HEK293 (cell line): ENCODE results near the gene ANKRD63.

Experiments used
- CTCF ChIA-PET: fragments of 350-600 bp; formaldehyde crosslinking; extraction: SDS; loops from one replicate; lab custom pipeline; 2021; ENCODE audit warnings: antibody characterized with exemption; lab: Yijun Ruan, JAX
- POLR2A ChIA-PET: fragments of 300-600 bp; formaldehyde crosslinking; extraction: SDS; loops from one replicate; lab custom pipeline; 2020; ENCODE audit warnings: antibody characterized with exemption, inconsistent platforms; lab: Yijun Ruan, JAX
- H3K27ac ChIP-seq: fragments of 200-500 bp; sonication (Bioruptor generic); 2 replicates; pipeline ENCODE4 v1.5.1; 2014; ENCODE audit warnings: low read depth, low read length, control low read depth, inconsistent platforms; ENCODE audit errors: extremely low read depth
- H3K36me3 ChIP-seq, 2 experiments: fragments of 200-500 bp in 1 of 2; sonication (Bioruptor generic) in 1 of 2; 1 replicate in 1 of 2; 2 replicates in 1 of 2; pipeline ENCODE4 v1.5.1; 2014 to 2017; ENCODE audit warnings: inconsistent platforms in 2 of 2, low read length in 2 of 2; ENCODE audit not compliant: control insufficient read depth in 2 of 2, insufficient read depth in 1 of 2
- H3K4me1 ChIP-seq: fragments of 200-500 bp; sonication (Bioruptor generic); 2 replicates; pipeline ENCODE4 v1.5.1; 2014; ENCODE audit warnings: mild to moderate bottlenecking, low read length, inconsistent platforms; ENCODE audit not compliant: control insufficient read depth, insufficient read depth
- H3K4me3 ChIP-seq: 2 replicates; pipeline ENCODE4 v1.5.1; 2011; ENCODE audit warnings: low read depth, mild to moderate bottlenecking, control low read depth, low read length, moderate library complexity
- H3K9me3 ChIP-seq: fragments of 200-500 bp; sonication (Bioruptor generic); 2 replicates; pipeline ENCODE4 v1.5.1; 2014; ENCODE audit warnings: low read depth, low read length, inconsistent platforms; ENCODE audit not compliant: control insufficient read depth, insufficient read depth
- GLIS1 ChIP-seq: fragments of 450-650 bp; formaldehyde crosslinking; IDR thresholded peaks from 2 replicates; pipeline ENCODE4 v1.5.1; 2016; ENCODE audit warnings: missing biosample characterization, missing genetic modification characterization
- MYNN ChIP-seq: fragments of 450-650 bp; formaldehyde crosslinking; IDR thresholded peaks from 2 replicates; pipeline ENCODE4 v1.5.1; 2016; ENCODE audit warnings: missing biosample characterization, missing genetic modification characterization, borderline replicate concordance
- OSR2 ChIP-seq: fragments of 450-650 bp; formaldehyde crosslinking; IDR thresholded peaks from 2 replicates; pipeline ENCODE4 v1.5.1; 2016; ENCODE audit warnings: missing biosample characterization, missing genetic modification characterization
- PRDM1 ChIP-seq: fragments of 450-650 bp; formaldehyde crosslinking; IDR thresholded peaks from 2 replicates; pipeline ENCODE4; 2016; ENCODE audit warnings: missing biosample characterization, missing genetic modification characterization
- SCRT2 ChIP-seq: fragments of 450-650 bp; formaldehyde crosslinking; IDR thresholded peaks from 2 replicates; pipeline ENCODE4 v1.5.1; 2016; ENCODE audit warnings: missing biosample characterization, missing genetic modification characterization
- TSHZ1 ChIP-seq: fragments of 450-650 bp; formaldehyde crosslinking; IDR thresholded peaks from 2 replicates; pipeline ENCODE4 v1.5.1; 2016; ENCODE audit warnings: missing biosample characterization, missing genetic modification characterization, borderline replicate concordance
- YY1 ChIP-seq: fragments of 450-650 bp; formaldehyde crosslinking; IDR thresholded peaks from 2 replicates; pipeline ENCODE4 v1.5.1; 2018; ENCODE audit warnings: missing biosample characterization, missing genetic modification characterization
- ZBTB17 ChIP-seq: fragments of 450-650 bp; formaldehyde crosslinking; IDR thresholded peaks from 2 replicates; pipeline ENCODE4 v1.5.1; 2016; ENCODE audit warnings: missing biosample characterization, missing genetic modification characterization
- ZFP41 ChIP-seq: fragments of 450-650 bp; formaldehyde crosslinking; IDR thresholded peaks from 2 replicates; pipeline ENCODE4 v1.5.1; 2016; ENCODE audit warnings: missing biosample characterization, missing genetic modification characterization, borderline replicate concordance
- ZNF184 ChIP-seq: fragments of 450-650 bp; IDR thresholded peaks from 2 replicates; pipeline ENCODE4 v1.5.1; 2018; ENCODE audit warnings: missing biosample characterization, mild to moderate bottlenecking, missing genetic modification characterization
- ZNF335 ChIP-seq: fragments of 450-650 bp; formaldehyde crosslinking; conservative IDR thresholded peaks from 2 replicates; pipeline ENCODE4 v1.5.1; 2016; ENCODE audit warnings: missing biosample characterization, missing genetic modification characterization
- ZNF366 ChIP-seq: fragments of 450-650 bp; formaldehyde crosslinking; conservative IDR thresholded peaks from 2 replicates; pipeline ENCODE4 v1.5.1; 2016; ENCODE audit warnings: missing biosample characterization, missing genetic modification characterization
- ZNF433 ChIP-seq: fragments of 450-650 bp; formaldehyde crosslinking; IDR thresholded peaks from 2 replicates; pipeline ENCODE4 v1.5.1; 2016; ENCODE audit warnings: missing biosample characterization, missing genetic modification characterization, low read depth
- ZNF571 ChIP-seq: fragments of 450-650 bp; formaldehyde crosslinking; IDR thresholded peaks from 2 replicates; pipeline ENCODE4 v1.5.0; 2017; ENCODE audit warnings: missing biosample characterization, missing genetic modification characterization
- ZNF660 ChIP-seq: fragments of 450-650 bp; IDR thresholded peaks from 2 replicates; pipeline ENCODE4 v1.5.1; 2018; ENCODE audit warnings: missing biosample characterization, mild to moderate bottlenecking, missing genetic modification characterization
- ZSCAN16 ChIP-seq: fragments of 450-650 bp; formaldehyde crosslinking; IDR thresholded peaks from 2 replicates; pipeline ENCODE4 v1.5.1; 2016; ENCODE audit warnings: missing biosample characterization, missing genetic modification characterization
- TF ChIP-seq, protein P1 (sequence below): fragments of 450-650 bp; formaldehyde crosslinking; IDR thresholded peaks from 2 replicates; pipeline ENCODE4 v1.5.1; 2016; ENCODE audit warnings: missing biosample characterization, missing genetic modification characterization
- TF ChIP-seq, protein P2 (sequence below): fragments of 450-650 bp; formaldehyde crosslinking; IDR thresholded peaks from 2 replicates; pipeline ENCODE4 v1.5.0; 2017; ENCODE audit warnings: missing biosample characterization, missing genetic modification characterization, borderline replicate concordance
- TF ChIP-seq, protein P3 (sequence below): fragments of 450-650 bp; formaldehyde crosslinking; IDR thresholded peaks from 2 replicates; pipeline ENCODE4 v1.5.1; 2016; ENCODE audit warnings: missing biosample characterization, missing genetic modification characterization

Gene ANKRD63

GRCh38 chr15:40266828-40267304 lies 16.0 kb downstream of the ANKRD63 start (continued):
- TF ChIP-seq MYNN (tag by site-specific recombination) (no peak), ZNF335 (tag by site-specific recombination) (peak; percentile 88), YY1 (no peak), OSR2 (tag by site-specific recombination) (peak; percentile 38; the same call in 1 of the 2 replicates), ZNF366 (tag by site-specific recombination) (peak; percentile 88), ZNF660 (peak; percentile 89; the same call in 1 of the 2 replicates), SCRT2 (tag by site-specific recombination) (peak; percentile 96), PRDM1 (tag by site-specific recombination) (peak; percentile 88), ZSCAN16 (tag by site-specific recombination) (no peak), TSHZ1 (no peak), ZFP41 (no peak), ZBTB17 (tag by site-specific recombination) (peak; percentile 27; the same call in 1 of the 2 replicates), ZNF184 (tag by site-specific recombination) (no peak), ZNF433 (tag by site-specific recombination) (no peak), GLIS1 (tag by site-specific recombination) (no peak)
- TF ChIP-seq, protein P1, sequence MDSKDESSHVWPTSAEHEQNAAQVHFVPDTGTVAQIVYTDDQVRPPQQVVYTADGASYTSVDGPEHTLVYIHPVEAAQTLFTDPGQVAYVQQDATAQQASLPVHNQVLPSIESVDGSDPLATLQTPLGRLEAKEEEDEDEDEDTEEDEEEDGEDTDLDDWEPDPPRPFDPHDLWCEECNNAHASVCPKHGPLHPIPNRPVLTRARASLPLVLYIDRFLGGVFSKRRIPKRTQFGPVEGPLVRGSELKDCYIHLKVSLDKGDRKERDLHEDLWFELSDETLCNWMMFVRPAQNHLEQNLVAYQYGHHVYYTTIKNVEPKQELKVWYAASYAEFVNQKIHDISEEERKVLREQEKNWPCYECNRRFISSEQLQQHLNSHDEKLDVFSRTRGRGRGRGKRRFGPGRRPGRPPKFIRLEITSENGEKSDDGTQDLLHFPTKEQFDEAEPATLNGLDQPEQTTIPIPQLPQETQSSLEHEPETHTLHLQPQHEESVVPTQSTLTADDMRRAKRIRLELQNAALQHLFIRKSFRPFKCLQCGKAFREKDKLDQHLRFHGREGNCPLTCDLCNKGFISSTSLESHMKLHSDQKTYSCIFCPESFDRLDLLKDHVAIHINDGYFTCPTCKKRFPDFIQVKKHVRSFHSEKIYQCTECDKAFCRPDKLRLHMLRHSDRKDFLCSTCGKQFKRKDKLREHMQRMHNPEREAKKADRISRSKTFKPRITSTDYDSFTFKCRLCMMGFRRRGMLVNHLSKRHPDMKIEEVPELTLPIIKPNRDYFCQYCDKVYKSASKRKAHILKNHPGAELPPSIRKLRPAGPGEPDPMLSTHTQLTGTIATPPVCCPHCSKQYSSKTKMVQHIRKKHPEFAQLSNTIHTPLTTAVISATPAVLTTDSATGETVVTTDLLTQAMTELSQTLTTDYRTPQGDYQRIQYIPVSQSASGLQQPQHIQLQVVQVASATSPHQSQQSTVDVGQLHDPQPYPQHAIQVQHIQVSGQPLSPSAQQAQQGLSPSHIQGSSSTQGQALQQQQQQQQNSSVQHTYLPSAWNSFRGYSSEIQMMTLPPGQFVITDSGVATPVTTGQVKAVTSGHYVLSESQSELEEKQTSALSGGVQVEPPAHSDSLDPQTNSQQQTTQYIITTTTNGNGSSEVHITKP, result peak; percentile 76
- TF ChIP-seq, all 188 proteins: peak for 28

DNA sequence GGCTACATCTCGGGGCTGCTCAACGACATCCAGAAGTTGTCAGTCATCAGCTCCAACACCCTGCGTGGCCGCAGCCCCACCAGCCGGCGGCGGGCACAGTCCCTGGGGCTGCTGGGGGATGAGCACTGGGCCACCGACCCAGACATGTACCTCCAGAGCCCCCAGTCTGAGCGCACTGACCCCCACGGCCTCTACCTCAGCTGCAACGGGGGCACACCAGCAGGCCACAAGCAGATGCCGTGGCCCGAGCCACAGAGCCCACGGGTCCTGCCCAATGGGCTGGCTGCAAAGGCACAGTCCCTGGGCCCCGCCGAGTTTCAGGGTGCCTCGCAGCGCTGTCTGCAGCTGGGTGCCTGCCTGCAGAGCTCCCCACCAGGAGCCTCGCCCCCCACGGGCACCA lies 17.0 kb downstream of the ANKRD63 start:
- Histone ChIP-seq H3K4me3 (no peak overlapping the region), H3K36me3 (no peaks in the 10 kb centered on the region), H3K4me1 (peaks cover 22% of the 10 kb centered on the region), H3K27ac (no peak overlapping the region; the same call in 1 of the 2 replicates), H3K9me3 (no peaks in the 10 kb centered on the region)
- ChIA-PET POLR2A (no interaction called here), CTCF (interaction anchor here (1.0 to 4.9 kb wide), 3 partner anchors 8 to 48 kb away, joined by 4 to 66 read pairs (median 4); no protein-coding TSS in a partner anchor)
- TF ChIP-seq ZBTB17 (tag by site-specific recombination) (no peak), ZNF571 (tag by site-specific recombination) (no peak)

- CTCF ChIA-PET, result interaction anchor here (1.0 to 4.9 kb wide), 3 partner anchors 9 to 48 kb away, joined by 3 to 66 read pairs (median 4); no protein-coding TSS in a partner anchor
- TF ChIP-seq, protein P2, sequence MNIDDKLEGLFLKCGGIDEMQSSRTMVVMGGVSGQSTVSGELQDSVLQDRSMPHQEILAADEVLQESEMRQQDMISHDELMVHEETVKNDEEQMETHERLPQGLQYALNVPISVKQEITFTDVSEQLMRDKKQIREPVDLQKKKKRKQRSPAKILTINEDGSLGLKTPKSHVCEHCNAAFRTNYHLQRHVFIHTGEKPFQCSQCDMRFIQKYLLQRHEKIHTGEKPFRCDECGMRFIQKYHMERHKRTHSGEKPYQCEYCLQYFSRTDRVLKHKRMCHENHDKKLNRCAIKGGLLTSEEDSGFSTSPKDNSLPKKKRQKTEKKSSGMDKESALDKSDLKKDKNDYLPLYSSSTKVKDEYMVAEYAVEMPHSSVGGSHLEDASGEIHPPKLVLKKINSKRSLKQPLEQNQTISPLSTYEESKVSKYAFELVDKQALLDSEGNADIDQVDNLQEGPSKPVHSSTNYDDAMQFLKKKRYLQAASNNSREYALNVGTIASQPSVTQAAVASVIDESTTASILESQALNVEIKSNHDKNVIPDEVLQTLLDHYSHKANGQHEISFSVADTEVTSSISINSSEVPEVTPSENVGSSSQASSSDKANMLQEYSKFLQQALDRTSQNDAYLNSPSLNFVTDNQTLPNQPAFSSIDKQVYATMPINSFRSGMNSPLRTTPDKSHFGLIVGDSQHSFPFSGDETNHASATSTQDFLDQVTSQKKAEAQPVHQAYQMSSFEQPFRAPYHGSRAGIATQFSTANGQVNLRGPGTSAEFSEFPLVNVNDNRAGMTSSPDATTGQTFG, result no peak
- TF ChIP-seq, protein P3, sequence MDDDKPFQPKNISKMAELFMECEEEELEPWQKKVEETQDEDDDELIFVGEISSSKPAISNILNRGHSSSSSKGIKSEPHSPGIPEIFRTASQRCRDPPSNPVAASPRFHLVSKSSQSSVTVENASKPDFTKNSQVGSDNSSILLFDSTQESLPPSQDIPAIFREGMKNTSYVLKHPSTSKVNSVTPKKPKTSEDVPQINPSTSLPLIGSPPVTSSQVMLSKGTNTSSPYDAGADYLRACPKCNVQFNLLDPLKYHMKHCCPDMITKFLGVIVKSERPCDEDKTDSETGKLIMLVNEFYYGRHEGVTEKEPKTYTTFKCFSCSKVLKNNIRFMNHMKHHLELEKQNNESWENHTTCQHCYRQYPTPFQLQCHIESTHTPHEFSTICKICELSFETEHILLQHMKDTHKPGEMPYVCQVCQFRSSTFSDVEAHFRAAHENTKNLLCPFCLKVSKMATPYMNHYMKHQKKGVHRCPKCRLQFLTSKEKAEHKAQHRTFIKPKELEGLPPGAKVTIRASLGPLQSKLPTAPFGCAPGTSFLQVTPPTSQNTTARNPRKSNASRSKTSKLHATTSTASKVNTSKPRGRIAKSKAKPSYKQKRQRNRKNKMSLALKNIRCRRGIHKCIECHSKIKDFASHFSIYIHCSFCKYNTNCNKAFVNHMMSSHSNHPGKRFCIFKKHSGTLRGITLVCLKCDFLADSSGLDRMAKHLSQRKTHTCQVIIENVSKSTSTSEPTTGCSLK (tag by site-specific recombination), result no peak
Observed at GRCh38 chr15:40265355-40265754, 17.5 kb downstream of the ANKRD63 start.

More at GRCh38 chr15:40265355-40265754, 17.5 kb downstream of the ANKRD63 start:
- no peaks in the 10 kb centered on the region for H3K36me3 ChIP-seq
- no peaks in the 10 kb centered on the region for H3K9me3 ChIP-seq
- H3K27ac ChIP-seq, result no peak overlapping the region
- H3K4me3 ChIP-seq, result no peak overlapping the region
- POLR2A ChIA-PET, result no interaction called here
- H3K4me1 ChIP-seq, result peaks cover 22% of the 10 kb centered on the region
